HEK293T (cell line): ENCODE measurements around the gene TTYH2.

Experiments used
- BHLHE40 ChIP-seq: fragments of 450-650 bp; IDR thresholded peaks from 2 replicates; pipeline ENCODE4 v1.6.1; 2016; ENCODE audit warnings: mild to moderate bottlenecking, moderate library complexity, borderline replicate concordance
- FOXA1 ChIP-seq: fragments of 450-650 bp; IDR thresholded peaks from 2 replicates; pipeline ENCODE4 v1.6.1; 2016; ENCODE audit warnings: mild to moderate bottlenecking
- TARDBP ChIP-seq: fragments of 450-650 bp; IDR thresholded peaks from 2 replicates; pipeline ENCODE4 v1.6.1; 2016

- TF ChIP-seq BHLHE40 (no peak), TARDBP (no peak), FOXA1 (no peak)
These were observed 86.0 kb downstream of the TTYH2 start for GRCh38 chr17:74299226-74300009.
